Measurements from ENCODE around the gene GZF1. TPM values are rescaled to one million over a fixed set of nuclear protein-coding genes. Genes with fewer than 3 reads are reported as not detected.

GZF1 gene
- polyA plus RNA-seq, 1 of the 3 experiments (the other 2 are of a cell fraction) = 20.6 TPM

- TF ChIP-seq, protein P1, sequence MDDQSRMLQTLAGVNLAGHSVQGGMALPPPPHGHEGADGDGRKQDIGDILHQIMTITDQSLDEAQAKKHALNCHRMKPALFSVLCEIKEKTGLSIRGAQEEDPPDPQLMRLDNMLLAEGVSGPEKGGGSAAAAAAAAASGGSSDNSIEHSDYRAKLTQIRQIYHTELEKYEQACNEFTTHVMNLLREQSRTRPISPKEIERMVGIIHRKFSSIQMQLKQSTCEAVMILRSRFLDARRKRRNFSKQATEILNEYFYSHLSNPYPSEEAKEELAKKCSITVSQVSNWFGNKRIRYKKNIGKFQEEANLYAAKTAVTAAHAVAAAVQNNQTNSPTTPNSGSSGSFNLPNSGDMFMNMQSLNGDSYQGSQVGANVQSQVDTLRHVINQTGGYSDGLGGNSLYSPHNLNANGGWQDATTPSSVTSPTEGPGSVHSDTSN (IDR thresholded peaks at IDR 0.05) = no peak
These were observed 41.8 kb downstream of the GZF1 start (continued) for GRCh38 chr20:23403751-23404150.

GRCh38 chr20:23404196-23404595 lies 42.2 kb downstream of the GZF1 start:
- POLR2A ChIA-PET = no interaction called here
- DNase-seq = no peak

GRCh38 chr20:23406880-23407279 lies 44.9 kb downstream of the GZF1 start:
- Histone ChIP-seq H3K9me2 (no peaks in the 10 kb centered on the region), H3K4me2 (no peak overlapping the region), H3K9me3 (no peaks in the 10 kb centered on the region), H3K27ac (ENCODE audit: low read depth in 2 of 2, low read length in 1 of 2) (no peak overlapping the region), H3K4me3 (ENCODE audit: low read depth in 2 of 2, low read length in 1 of 2) (no peak overlapping the region), H3K36me3 (replicated peaks in 1 of 2; ENCODE audit: control insufficient read depth in 1 of 2, insufficient read depth in 2 of 2, low read length in 1 of 2) (no peaks in the 10 kb centered on the region), H3K27me3 (ENCODE audit: insufficient read depth) (no peaks in the 10 kb centered on the region), H4K20me1 (ENCODE audit: insufficient read depth) (peaks cover 22% of the 10 kb centered on the region), H3F3A (replicated peaks; ENCODE audit: insufficient read depth) (no peaks in the 10 kb centered on the region), H3K9ac (no peak overlapping the region), H3K79me2 (ENCODE audit: insufficient read depth) (peaks cover 81% of the 10 kb centered on the region), H3K4me1 (ENCODE audit: control insufficient read depth in 1 of 2, insufficient read depth in 2 of 2, low read depth in 1 of 2, low read length in 1 of 2) (no peaks in the 10 kb centered on the region; a peak in 2 of 4 replicates), H2AFZ (ENCODE audit: low read depth) (no peak overlapping the region)
- ChIA-PET CTCF (no interaction called here), POLR2A (no interaction called here)
- WGBS (ENCODE audit: low lambda C conversion rate) = 97% methylated on average over 1 of the region's 1 CpG
- DNase-seq = no peak
- TF ChIP-seq USF1 (IDR thresholded peaks at IDR 0.05; ENCODE audit: borderline replicate concordance, low read depth) (no peak), TAF1 (IDR thresholded peaks at IDR 0.05; ENCODE audit: borderline replicate concordance, low read depth, low read length) (no peak), RCOR1 (IDR thresholded peaks at IDR 0.05; ENCODE audit: low read length) (no peak), CHD2 (IDR thresholded peaks at IDR 0.05; ENCODE audit: low read length, partially characterized antibody) (no peak), TEAD4 (IDR thresholded peaks at IDR 0.05; ENCODE audit: borderline replicate concordance, insufficient read depth) (no peak), FOSL2 (IDR thresholded peaks at IDR 0.05; ENCODE audit: borderline replicate concordance, low read depth) (no peak), NRF1 (IDR thresholded peaks at IDR 0.05; ENCODE audit: low read depth, low read length) (no peak), ELF1 (IDR thresholded peaks at IDR 0.05) (no peak), JUND (IDR thresholded peaks at IDR 0.05) (no peak), RFX5 (IDR thresholded peaks at IDR 0.05; ENCODE audit: low read length) (no peak), FOXM1 (IDR thresholded peaks at IDR 0.05; ENCODE audit: low read depth) (no peak), MEF2A (IDR thresholded peaks at IDR 0.05; ENCODE audit: borderline replicate concordance, low read depth) (no peak), USF2 (IDR thresholded peaks at IDR 0.05; ENCODE audit: borderline replicate concordance, low read depth, low read length) (no peak), TCF12 (IDR thresholded peaks at IDR 0.05) (no peak), RXRA (IDR thresholded peaks at IDR 0.05; ENCODE audit: borderline replicate concordance, low read depth) (no peak)

More at GRCh38 chr20:23404196-23404595, 42.2 kb downstream of the GZF1 start:
- Histone ChIP-seq H3F3A (replicated peaks; ENCODE audit: insufficient read depth) (peaks cover 13% of the 10 kb centered on the region), H4K20me1 (ENCODE audit: insufficient read depth) (peaks cover 21% of the 10 kb centered on the region), H3K9me3 (no peaks in the 10 kb centered on the region), H3K4me2 (no peak overlapping the region), H3K9ac (no peak overlapping the region), H3K27ac (ENCODE audit: low read depth in 2 of 2, low read length in 1 of 2) (no peak overlapping the region), H3K27me3 (ENCODE audit: insufficient read depth) (no peaks in the 10 kb centered on the region), H3K36me3 (replicated peaks in 1 of 2; ENCODE audit: control insufficient read depth in 1 of 2, insufficient read depth in 2 of 2, low read length in 1 of 2) (no peaks in the 10 kb centered on the region), H2AFZ (ENCODE audit: low read depth) (no peak overlapping the region), H3K4me3 (ENCODE audit: low read depth in 2 of 2, low read length in 1 of 2) (no peak overlapping the region), H3K4me1 (ENCODE audit: control insufficient read depth in 1 of 2, insufficient read depth in 2 of 2, low read depth in 1 of 2, low read length in 1 of 2) (peaks cover 0 to 7% of the 10 kb centered on the region in 2 experiments; a peak in 2 of 4 replicates), H3K79me2 (ENCODE audit: insufficient read depth) (peaks cover 54% of the 10 kb centered on the region), H3K9me2 (no peaks in the 10 kb centered on the region)
- WGBS (ENCODE audit: low lambda C conversion rate) = 85% methylated on average over 3 of the region's 3 CpGs
- TF ChIP-seq SMC3 (IDR thresholded peaks at IDR 0.05; ENCODE audit: low read depth, low read length) (no peak), TEAD4 (IDR thresholded peaks at IDR 0.05; ENCODE audit: borderline replicate concordance, insufficient read depth) (no peak), RFX5 (IDR thresholded peaks at IDR 0.05; ENCODE audit: low read length) (no peak), CTCF (IDR thresholded peaks at IDR 0.05) (no peak), NFIC (IDR thresholded peaks at IDR 0.05; ENCODE audit: borderline replicate concordance) (no peak), NRF1 (IDR thresholded peaks at IDR 0.05; ENCODE audit: low read depth, low read length) (no peak), EP300 (IDR thresholded peaks at IDR 0.05; ENCODE audit: borderline replicate concordance in 1 of 2, low read depth in 1 of 2, low read length in 1 of 2) (no peak), RAD21 (IDR thresholded peaks at IDR 0.05; ENCODE audit: low read length) (no peak), MEF2A (IDR thresholded peaks at IDR 0.05; ENCODE audit: borderline replicate concordance, low read depth) (no peak)
- CTCF ChIA-PET = no interaction called here

Measured in SK-N-SH (cell line).